IMR-90 (cell line): ENCODE measurements around the gene TTK. TPM values are rescaled to one million over a fixed set of nuclear protein-coding genes. Genes with fewer than 3 reads are reported as not detected.

Experiments used
- ATAC-seq: fragments of 200-7000 bp; cut with Tn5 transposase; 2 replicates; pipeline ENCODE4 v1.9.1; 2020; ENCODE audit warnings: low read depth, mild to moderate bottlenecking, moderate library complexity
- BruUV-seq: library from RNA; stranded (reverse); fragments of 400-500 nt; replicated peaks from 2 replicates; lab custom pipeline; 2021; lab: Mats Ljungman, UMichigan
- CTCF ChIA-PET: fragments of 300-600 bp; formaldehyde crosslinking; extraction: SDS; loops from one replicate; lab custom pipeline; 2021; ENCODE audit warnings: antibody characterized with exemption; lab: Yijun Ruan, JAX
- POLR2A ChIA-PET: fragments of 300-600 bp; sonication (Branson Sonifier 250); formaldehyde crosslinking; loops from one replicate; lab custom pipeline; 2022; ENCODE audit warnings: antibody characterized with exemption; ENCODE audit not compliant: unreplicated experiment; lab: Charles Lee
- DNase-seq: peaks from one replicate; pipeline ENCODE4 v3.0.0; 2013
- H2AFZ ChIP-seq: replicated peaks from 2 replicates; pipeline ENCODE3; 2013; ENCODE audit warnings: low read length, mild to moderate bottlenecking; ENCODE audit not compliant: poor library complexity
- H2AK5ac ChIP-seq: 2 replicates; pipeline ENCODE4 v1.6.1; 2013; ENCODE audit warnings: low read depth, low read length, inconsistent platforms
- H2AK9ac ChIP-seq: replicated peaks from 2 replicates; pipeline ENCODE3; 2013; ENCODE audit warnings: mild to moderate bottlenecking, low read depth, low read length, moderate library complexity; ENCODE audit not compliant: poor library complexity
- H2BK120ac ChIP-seq: 2 replicates; pipeline ENCODE4 v1.6.1; 2013; ENCODE audit warnings: low read depth, low read length, inconsistent platforms
- H2BK15ac ChIP-seq: 3 replicates; pipeline ENCODE4 v1.6.1; 2013; ENCODE audit warnings: low read depth, low read length, inconsistent platforms
- H2BK20ac ChIP-seq: 2 replicates; pipeline ENCODE4 v1.6.1; 2013; ENCODE audit warnings: low read depth, mild to moderate bottlenecking, inconsistent platforms, low read length, moderate library complexity
- H2BK5ac ChIP-seq: 2 replicates; pipeline ENCODE4 v1.6.1; 2013; ENCODE audit warnings: mild to moderate bottlenecking, low read depth, low read length, inconsistent platforms; ENCODE audit not compliant: poor library complexity, severe bottlenecking
- H3K14ac ChIP-seq: replicated peaks from 2 replicates; pipeline ENCODE4 v1.6.1; 2013; ENCODE audit warnings: low read depth, low read length, inconsistent platforms
- H3K18ac ChIP-seq: 2 replicates; pipeline ENCODE4 v1.6.1; 2013; ENCODE audit warnings: low read depth, low read length, control low read depth
- H3K23ac ChIP-seq: 2 replicates; pipeline ENCODE4 v1.6.1; 2013; ENCODE audit warnings: low read depth, low read length, inconsistent platforms
- H3K27ac ChIP-seq: 2 replicates; pipeline ENCODE4 v1.5.1; 2013; ENCODE audit warnings: mild to moderate bottlenecking, control low read depth, low read length; ENCODE audit not compliant: insufficient read depth
- H3K27me3 ChIP-seq: 2 replicates; pipeline ENCODE4 v1.6.1; 2013; ENCODE audit warnings: low read length; ENCODE audit not compliant: control insufficient read depth, insufficient read depth
- H3K36me3 ChIP-seq: 2 replicates; pipeline ENCODE4 v1.6.1; 2013; ENCODE audit warnings: low read length, mixed read lengths; ENCODE audit not compliant: control insufficient read depth, insufficient read depth
- H3K4ac ChIP-seq: 2 replicates; pipeline ENCODE4 v1.6.1; 2013; ENCODE audit warnings: low read depth, low read length, inconsistent platforms
- H3K4me1 ChIP-seq: 2 replicates; pipeline ENCODE4 v1.6.1; 2013; ENCODE audit warnings: low read length, mixed read lengths; ENCODE audit not compliant: control insufficient read depth, insufficient read depth
- H3K4me2 ChIP-seq: 2 replicates; pipeline ENCODE4 v1.6.1; 2013; ENCODE audit warnings: low read depth, mild to moderate bottlenecking, control low read depth, low read length, moderate library complexity
- H3K4me3 ChIP-seq: 2 replicates; pipeline ENCODE4 v1.5.1; 2013; ENCODE audit warnings: low read depth, mild to moderate bottlenecking, control low read depth, low read length, moderate library complexity; ENCODE audit not compliant: insufficient read depth
- H3K56ac ChIP-seq: 2 replicates; pipeline ENCODE4 v1.6.1; 2013; ENCODE audit warnings: low read length, inconsistent platforms; ENCODE audit not compliant: insufficient read depth; ENCODE audit errors: extremely low read depth
- H3K79me1 ChIP-seq, 2 experiments: 2 replicates each; pipeline ENCODE4 v1.6.1; 2013; ENCODE audit warnings: low read length in 2 of 2, inconsistent platforms in 1 of 2, low read depth in 1 of 2
- H3K9ac ChIP-seq: 2 replicates; pipeline ENCODE4 v1.6.1; 2013; ENCODE audit warnings: low read depth, low read length, control low read depth
- H3K9me1 ChIP-seq: 2 replicates; pipeline ENCODE4 v1.6.1; 2013; ENCODE audit warnings: low read length, inconsistent platforms; ENCODE audit not compliant: insufficient read depth
- H3K9me3 ChIP-seq: 2 replicates; pipeline ENCODE4 v1.6.1; 2013; ENCODE audit warnings: low read length; ENCODE audit not compliant: control insufficient read depth, insufficient read depth
- H4K20me1 ChIP-seq: 2 replicates; pipeline ENCODE4 v1.6.1; 2013; ENCODE audit warnings: low read length, inconsistent platforms; ENCODE audit not compliant: insufficient read depth
- H4K5ac ChIP-seq: 2 replicates; pipeline ENCODE4 v1.6.1; 2013; ENCODE audit warnings: mild to moderate bottlenecking, low read depth, low read length, control low read depth
- H4K8ac ChIP-seq, 2 experiments: 2 replicates each; pipeline ENCODE4 v1.6.1; 2013; ENCODE audit warnings: low read depth in 2 of 2, low read length in 2 of 2, control low read depth in 1 of 2, inconsistent platforms in 1 of 2
- H4K91ac ChIP-seq: 2 replicates; pipeline ENCODE4 v1.6.1; 2013; ENCODE audit warnings: low read depth, low read length, inconsistent platforms; ENCODE audit not compliant: insufficient read depth
- BHLHE40 ChIP-seq: fragments of 150-350 bp; IDR thresholded peaks from 2 replicates; pipeline ENCODE4 v1.6.1; 2016; ENCODE audit warnings: mild to moderate bottlenecking, low read depth, low read length
- CEBPB ChIP-seq: IDR thresholded peaks from 2 replicates; pipeline ENCODE4 v1.6.1; 2012; ENCODE audit warnings: low read depth, low read length, improper control_type of control experiment
- CHD1 ChIP-seq: IDR thresholded peaks from 2 replicates; pipeline ENCODE4 v1.6.1; 2012; ENCODE audit warnings: low read depth, low read length, improper control_type of control experiment
- ELK1 ChIP-seq: fragments of 150-350 bp; IDR thresholded peaks from 2 replicates; pipeline ENCODE4 v1.6.1; 2016; ENCODE audit warnings: low read depth, mild to moderate bottlenecking, low read length, moderate library complexity, borderline replicate concordance
- MAFK ChIP-seq: IDR thresholded peaks from 2 replicates; pipeline ENCODE4 v1.6.1; 2012; ENCODE audit warnings: low read depth, low read length, improper control_type of control experiment
- MAZ ChIP-seq: IDR thresholded peaks from 2 replicates; pipeline ENCODE4 v1.6.1; 2012; ENCODE audit warnings: low read depth, mild to moderate bottlenecking, low read length, improper control_type of control experiment, moderate library complexity, borderline replicate concordance
- MXI1 ChIP-seq: IDR thresholded peaks from 2 replicates; pipeline ENCODE4 v1.6.1; 2012; ENCODE audit warnings: low read depth, mild to moderate bottlenecking, low read length, moderate library complexity, borderline replicate concordance
- NFE2L2 ChIP-seq: fragments of 150-350 bp; IDR thresholded peaks from 2 replicates; pipeline ENCODE4 v1.6.1; 2016; ENCODE audit warnings: low read depth, mild to moderate bottlenecking, low read length
- POLR2A ChIP-seq: IDR thresholded peaks from 2 replicates; pipeline ENCODE4 v1.6.1; 2012; ENCODE audit warnings: mild to moderate bottlenecking, low read depth, low read length
- RFX5 ChIP-seq: IDR thresholded peaks from 2 replicates; pipeline ENCODE4 v1.8.0; 2012; ENCODE audit warnings: low read depth, mild to moderate bottlenecking, low read length, moderate library complexity
- WGBS, 2 experiments: methylation state at CpG; one replicate each; pipeline versions ENCODE4 v1.1.5 to v1.1.7; 2013; ENCODE audit warnings: missing lambda C conversion rate in 2 of 2; ENCODE audit not compliant: insufficient read length in 1 of 2; ENCODE audit errors: extremely low coverage in 2 of 2; 5-methylcytosine and 5-hydroxymethylcytosine counted together
- dilution Hi-C: fragments of 300-500 bp; cut with HindIII; formaldehyde crosslinking; loops from one replicate; pipeline ENCODE4 v1.14.3; 2018; ENCODE audit warnings: low sequenced_read_pairs; ENCODE audit not compliant: unreplicated experiment
- in situ Hi-C: fragments of 300-500 bp; cut with MboI; formaldehyde crosslinking; loops from 3 replicates; pipeline ENCODE4 v1.14.3; 2019; ENCODE audit warnings: low sequenced_read_pairs, inconsistent platforms, mixed read lengths
- intact Hi-C: fragments of 100-400 bp; cut with micrococcal nuclease; formaldehyde crosslinking; loops from 2 replicates; pipeline ENCODE4 v1.10.0; 2022
- polyA plus RNA-seq, 3 experiments: library from polyadenylated mRNA; depleted of rRNA; stranded (reverse); fragments of >200 nt; gene quantifications; 2 replicates each; pipeline ENCODE4 v1.2.3, GENCODE V29; 2012; ENCODE audit warnings: low replicate concordance in 1 of 3
- total RNA-seq: library from RNA; depleted of rRNA; stranded (reverse); fragments of >200 nt; gene quantifications from 2 replicates; pipeline ENCODE4 v1.2.3, GENCODE V29; 2012
- TF ChIP-seq, protein P1 (sequence below): fragments of 150-350 bp; IDR thresholded peaks from 2 replicates; pipeline ENCODE4 v1.6.1; 2017; ENCODE audit warnings: mild to moderate bottlenecking, antibody characterized with exemption, low read length, low read depth
- TF ChIP-seq, protein P2 (sequence below): conservative IDR thresholded peaks from 2 replicates; pipeline ENCODE4 v1.5.1; 2012; ENCODE audit warnings: mild to moderate bottlenecking, low read depth, low read length, improper control_type of control experiment

The TTK gene
- total and polyA plus RNA-seq, 2 of the 4 experiments (the other 2 are of a cell fraction): 7.5 to 21.5 TPM

DNA sequence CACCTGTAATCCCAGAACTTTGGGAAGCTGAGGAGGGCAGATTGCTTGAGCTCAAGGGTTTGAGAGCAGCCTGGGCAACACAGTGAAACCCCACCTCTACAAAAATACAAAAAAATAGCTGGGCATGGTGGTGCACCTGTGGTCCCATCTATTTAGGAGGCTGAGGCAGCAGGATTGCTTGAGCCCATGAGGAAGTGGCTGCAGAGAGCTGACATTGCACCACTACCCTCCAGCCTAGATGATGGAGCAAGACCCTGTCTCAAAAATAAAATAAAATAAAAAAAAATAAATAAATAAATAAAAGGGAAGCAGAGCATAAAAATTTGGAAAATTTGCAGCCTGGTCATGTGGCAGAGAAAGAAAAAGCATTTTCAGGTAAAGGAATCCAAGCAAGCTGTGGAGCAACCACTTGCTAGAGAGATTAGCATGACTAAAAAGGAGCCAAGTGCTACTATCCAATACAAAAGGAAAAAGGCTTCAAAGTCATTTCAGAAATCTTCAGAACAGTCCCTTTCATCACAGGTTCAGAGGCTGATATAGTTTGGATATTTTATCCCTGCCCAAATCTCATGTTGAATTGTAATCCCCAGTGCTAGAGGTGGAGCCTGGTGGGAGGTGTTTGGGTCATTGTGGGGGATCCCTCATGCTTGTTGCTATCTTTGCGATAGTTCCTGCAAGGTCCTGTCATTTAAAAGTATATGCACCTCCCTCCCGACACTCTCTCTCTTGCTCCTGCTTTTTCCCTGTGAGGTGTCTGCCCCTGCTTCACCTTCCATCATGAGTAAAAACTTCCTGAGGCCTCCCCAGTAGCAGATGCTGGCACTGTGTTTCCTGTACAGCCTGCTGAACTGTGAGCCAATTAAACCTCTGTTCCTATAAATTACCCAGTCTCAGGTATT, 11.2 kb upstream of the TTK start:
- no peak for ATAC-seq
- Histone ChIP-seq H3K79me1 (no peaks in the 10 kb centered on the region), H3K9me1 (no peaks in the 10 kb centered on the region), H3K18ac (no peak overlapping the region), H2BK120ac (no peak overlapping the region), H3K14ac (no peak overlapping the region), H4K5ac (no peak overlapping the region), H3K4me2 (no peak overlapping the region), H2AK5ac (no peak overlapping the region), H2BK15ac (no peak overlapping the region), H3K23ac (no peak overlapping the region), H3K4me3 (no peak overlapping the region), H3K4me1 (no peaks in the 10 kb centered on the region), H3K4ac (no peak overlapping the region), H2AK9ac (no peak overlapping the region), H3K9me3 (no peaks in the 10 kb centered on the region), H4K8ac (no peak overlapping the region), H3K56ac (no peak overlapping the region), H3K9ac (no peak overlapping the region), H3K36me3 (no peaks in the 10 kb centered on the region), H4K91ac (no peak overlapping the region), H2AFZ (no peak overlapping the region), H2BK5ac (no peak overlapping the region), H3K27me3 (peaks cover 6% of the 10 kb centered on the region), H2BK20ac (no peak overlapping the region), H3K27ac (no peak overlapping the region), H4K20me1 (no peaks in the 10 kb centered on the region)
- BruUV-seq: no TSS peak
- CTCF ChIA-PET: no interaction called here
- no peak for DNase-seq
- TF ChIP-seq ELK1 (no peak), MAZ (no peak), NFE2L2 (no peak), BHLHE40 (no peak), MXI1 (no peak), POLR2A (no peak), RFX5 (no peak), MAFK (no peak), CHD1 (no peak), CEBPB (no peak)
- TF ChIP-seq, protein P1, sequence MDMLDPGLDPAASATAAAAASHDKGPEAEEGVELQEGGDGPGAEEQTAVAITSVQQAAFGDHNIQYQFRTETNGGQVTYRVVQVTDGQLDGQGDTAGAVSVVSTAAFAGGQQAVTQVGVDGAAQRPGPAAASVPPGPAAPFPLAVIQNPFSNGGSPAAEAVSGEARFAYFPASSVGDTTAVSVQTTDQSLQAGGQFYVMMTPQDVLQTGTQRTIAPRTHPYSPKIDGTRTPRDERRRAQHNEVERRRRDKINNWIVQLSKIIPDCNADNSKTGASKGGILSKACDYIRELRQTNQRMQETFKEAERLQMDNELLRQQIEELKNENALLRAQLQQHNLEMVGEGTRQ: no peak
- TF ChIP-seq, protein P2, sequence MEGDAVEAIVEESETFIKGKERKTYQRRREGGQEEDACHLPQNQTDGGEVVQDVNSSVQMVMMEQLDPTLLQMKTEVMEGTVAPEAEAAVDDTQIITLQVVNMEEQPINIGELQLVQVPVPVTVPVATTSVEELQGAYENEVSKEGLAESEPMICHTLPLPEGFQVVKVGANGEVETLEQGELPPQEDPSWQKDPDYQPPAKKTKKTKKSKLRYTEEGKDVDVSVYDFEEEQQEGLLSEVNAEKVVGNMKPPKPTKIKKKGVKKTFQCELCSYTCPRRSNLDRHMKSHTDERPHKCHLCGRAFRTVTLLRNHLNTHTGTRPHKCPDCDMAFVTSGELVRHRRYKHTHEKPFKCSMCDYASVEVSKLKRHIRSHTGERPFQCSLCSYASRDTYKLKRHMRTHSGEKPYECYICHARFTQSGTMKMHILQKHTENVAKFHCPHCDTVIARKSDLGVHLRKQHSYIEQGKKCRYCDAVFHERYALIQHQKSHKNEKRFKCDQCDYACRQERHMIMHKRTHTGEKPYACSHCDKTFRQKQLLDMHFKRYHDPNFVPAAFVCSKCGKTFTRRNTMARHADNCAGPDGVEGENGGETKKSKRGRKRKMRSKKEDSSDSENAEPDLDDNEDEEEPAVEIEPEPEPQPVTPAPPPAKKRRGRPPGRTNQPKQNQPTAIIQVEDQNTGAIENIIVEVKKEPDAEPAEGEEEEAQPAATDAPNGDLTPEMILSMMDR: no peak
- POLR2A ChIA-PET: no interaction called here
- intact Hi-C loops (no loop called here), in situ Hi-C loops (no loop called here), dilution Hi-C loops (no loop called here)
- WGBS, 2 experiments: 17% methylated on average over 1 of the region's 2 CpGs; no CpG with 5 or more reads in 1 of the 2 experiments
